ENCODE results near the gene CIART.

DNA sequence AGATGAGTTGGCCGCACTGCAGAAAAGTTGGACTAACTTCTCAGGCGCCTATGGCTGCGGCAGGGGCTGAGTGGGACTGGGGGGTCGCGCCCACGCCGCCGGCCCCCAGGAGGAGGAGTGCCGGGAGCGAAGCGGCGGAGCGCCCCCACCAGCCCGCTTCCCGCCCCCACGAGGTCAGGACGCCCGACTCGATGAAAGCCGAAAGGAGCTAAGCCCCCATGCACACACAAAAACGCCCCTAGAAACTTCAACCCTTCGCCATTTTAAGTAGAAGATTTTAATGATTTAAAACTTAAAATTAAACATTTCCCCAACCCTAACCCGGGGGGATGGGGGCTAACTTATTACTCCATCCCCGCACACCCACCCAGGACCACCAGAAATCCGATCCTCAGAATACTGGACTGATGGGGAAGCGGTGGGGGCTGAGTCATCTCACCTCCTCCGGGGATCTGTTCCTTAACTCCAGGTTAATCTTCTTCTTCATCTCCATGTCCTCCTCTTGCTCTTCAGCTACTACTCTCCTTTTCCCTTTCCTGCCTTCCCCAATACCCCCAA lies 47.0 kb upstream of the CIART start:
- TF ChIP-seq, protein P1, sequence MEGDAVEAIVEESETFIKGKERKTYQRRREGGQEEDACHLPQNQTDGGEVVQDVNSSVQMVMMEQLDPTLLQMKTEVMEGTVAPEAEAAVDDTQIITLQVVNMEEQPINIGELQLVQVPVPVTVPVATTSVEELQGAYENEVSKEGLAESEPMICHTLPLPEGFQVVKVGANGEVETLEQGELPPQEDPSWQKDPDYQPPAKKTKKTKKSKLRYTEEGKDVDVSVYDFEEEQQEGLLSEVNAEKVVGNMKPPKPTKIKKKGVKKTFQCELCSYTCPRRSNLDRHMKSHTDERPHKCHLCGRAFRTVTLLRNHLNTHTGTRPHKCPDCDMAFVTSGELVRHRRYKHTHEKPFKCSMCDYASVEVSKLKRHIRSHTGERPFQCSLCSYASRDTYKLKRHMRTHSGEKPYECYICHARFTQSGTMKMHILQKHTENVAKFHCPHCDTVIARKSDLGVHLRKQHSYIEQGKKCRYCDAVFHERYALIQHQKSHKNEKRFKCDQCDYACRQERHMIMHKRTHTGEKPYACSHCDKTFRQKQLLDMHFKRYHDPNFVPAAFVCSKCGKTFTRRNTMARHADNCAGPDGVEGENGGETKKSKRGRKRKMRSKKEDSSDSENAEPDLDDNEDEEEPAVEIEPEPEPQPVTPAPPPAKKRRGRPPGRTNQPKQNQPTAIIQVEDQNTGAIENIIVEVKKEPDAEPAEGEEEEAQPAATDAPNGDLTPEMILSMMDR (IDR thresholded peaks at IDR 0.05), result no peak
- TF ChIP-seq POLR2A (IDR thresholded peaks at IDR 0.05), result no peak

Measured in esophagus squamous epithelium (tissue), 4 donors.